Liver (tissue), 9 donors: ENCODE results near the gene USP40. TPM values are rescaled to one million over a fixed set of nuclear protein-coding genes. Genes with fewer than 3 reads are reported as not detected.

ENCODE experiments used
- DNase-seq: peaks from one replicate; pipeline ENCODE4 v3.0.0-alpha.2; 2017; ENCODE audit warnings: low spot score
- H3K27ac ChIP-seq, 2 donors: one replicate each; pipeline ENCODE4 v1.7.0; 2013; ENCODE audit warnings: inconsistent platforms in 2 of 2, low read length in 2 of 2, control low read depth in 1 of 2, low read depth in 1 of 2, mild to moderate bottlenecking in 1 of 2
- H3K27me3 ChIP-seq, 4 donors: one replicate each; pipeline versions ENCODE4 v1.6.1 to v1.7.0; 2013; ENCODE audit warnings: low read length in 3 of 4, inconsistent platforms in 1 of 4, mild to moderate bottlenecking in 1 of 4, moderate library complexity in 1 of 4; ENCODE audit not compliant: control insufficient read depth in 4 of 4, insufficient read depth in 4 of 4
- H3K36me3 ChIP-seq, 4 donors: one replicate each; pipeline versions ENCODE4 v1.6.1 to v1.7.0; 2013; ENCODE audit warnings: low read length in 3 of 4, mild to moderate bottlenecking in 3 of 4, low read depth in 1 of 4, moderate library complexity in 1 of 4; ENCODE audit not compliant: control insufficient read depth in 4 of 4, insufficient read depth in 3 of 4
- H3K4me1 ChIP-seq, 4 donors: one replicate each; pipeline versions ENCODE4 v1.6.1 to v1.7.0; 2013; ENCODE audit warnings: low read length in 3 of 4, mild to moderate bottlenecking in 3 of 4, moderate library complexity in 1 of 4; ENCODE audit not compliant: control insufficient read depth in 4 of 4, insufficient read depth in 4 of 4
- H3K4me3 ChIP-seq, 3 donors: one replicate each; pipeline versions ENCODE4 v1.6.1 to v1.7.0; 2013; ENCODE audit warnings: low read length in 3 of 3, control low read depth in 1 of 3, low read depth in 1 of 3, mild to moderate bottlenecking in 1 of 3
- H3K9ac ChIP-seq, 2 donors: one replicate each; pipeline ENCODE4 v1.7.0; 2013; ENCODE audit warnings: low read length in 2 of 2, mild to moderate bottlenecking in 2 of 2, moderate library complexity in 2 of 2, control low read depth in 1 of 2, low read depth in 1 of 2
- H3K9me3 ChIP-seq, 4 donors: one replicate each; pipeline versions ENCODE4 v1.6.1 to v1.7.0; 2013; ENCODE audit warnings: low read length in 3 of 4; ENCODE audit not compliant: control insufficient read depth in 4 of 4
- EGR1 ChIP-seq, 2 donors: IDR thresholded peaks; 2 replicates each; pipeline ENCODE4 v1.6.1; 2016 to 2018; ENCODE audit warnings: antibody characterized with exemption in 2 of 2, low read depth in 2 of 2
- FOXA1 ChIP-seq: IDR thresholded peaks from 2 replicates; pipeline ENCODE4 v1.6.1; 2016; ENCODE audit warnings: antibody characterized with exemption
- FOXA2 ChIP-seq: IDR thresholded peaks from 2 replicates; pipeline ENCODE4 v1.6.1; 2016; ENCODE audit warnings: antibody characterized with exemption
- GABPA ChIP-seq, 2 donors: IDR thresholded peaks in 1 of 2; conservative IDR thresholded peaks in 1 of 2; 2 replicates each; pipeline ENCODE4 v1.6.1; 2016; ENCODE audit warnings: antibody characterized with exemption in 2 of 2, mild to moderate bottlenecking in 1 of 2, moderate library complexity in 1 of 2
- HNF4A ChIP-seq, 2 donors: conservative IDR thresholded peaks; 2 replicates each; pipeline ENCODE4 v1.6.1; 2016; ENCODE audit warnings: antibody characterized with exemption in 2 of 2, mild to moderate bottlenecking in 2 of 2
- HNF4G ChIP-seq: IDR thresholded peaks from 2 replicates; pipeline ENCODE4 v1.6.1; 2016; ENCODE audit warnings: antibody characterized with exemption
- JUND ChIP-seq, 2 donors: IDR thresholded peaks; 2 replicates each; pipeline ENCODE4 v1.6.1; 2016; ENCODE audit warnings: antibody characterized with exemption in 2 of 2
- NR2F2 ChIP-seq: IDR thresholded peaks from 2 replicates; pipeline ENCODE4 v1.6.1; 2016; ENCODE audit warnings: antibody characterized with exemption
- RAD21 ChIP-seq, 2 donors: IDR thresholded peaks; 2 replicates each; pipeline ENCODE4 v1.6.1; 2016; ENCODE audit warnings: antibody characterized with exemption in 2 of 2, mild to moderate bottlenecking in 2 of 2
- RXRA ChIP-seq, 2 donors: IDR thresholded peaks; 2 replicates each; pipeline ENCODE4 v1.6.1; 2017 to 2018; ENCODE audit warnings: antibody characterized with exemption in 2 of 2, mild to moderate bottlenecking in 1 of 2
- SP1 ChIP-seq: IDR thresholded peaks from 2 replicates; pipeline ENCODE4 v1.6.1; 2018; ENCODE audit warnings: antibody characterized with exemption, mild to moderate bottlenecking
- TAF1 ChIP-seq: conservative IDR thresholded peaks from 2 replicates; pipeline ENCODE4 v1.6.1; 2016; ENCODE audit warnings: antibody characterized with exemption, mild to moderate bottlenecking
- YY1 ChIP-seq: IDR thresholded peaks from 2 replicates; pipeline ENCODE4 v1.6.1; 2016; ENCODE audit warnings: antibody characterized with exemption, mild to moderate bottlenecking
- WGBS: extraction: QIAGEN DNeasy Blood & Tissue Kit; methylation state at CpG from one replicate; pipeline ENCODE4 v1.1.7; 2013; 5-methylcytosine and 5-hydroxymethylcytosine counted together
- polyA plus RNA-seq, 2 donors: library from polyadenylated mRNA; stranded (reverse) in 1 of 2; unstranded in 1 of 2; fragments of 200-250 nt in 1 of 2; fragments of >200 nt in 1 of 2; fragmentation: Nextera tagmentation in 1 of 2; extraction: Ambion mirVana in 1 of 2; gene quantifications; one replicate each; pipeline versions ENCODE4 v1.2.1 to v1.2.3, GENCODE V29; 2013 to 2015
- total RNA-seq, 2 donors: library from RNA; depleted of rRNA; stranded (reverse); fragments of >200 nt; gene quantifications; one replicate each; pipeline ENCODE4 v1.2.3, GENCODE V29; 2014
- TF ChIP-seq, protein P1 (sequence below): IDR thresholded peaks from 2 replicates; pipeline ENCODE4 v1.6.1; 2016; ENCODE audit warnings: antibody characterized with exemption, mild to moderate bottlenecking
- TF ChIP-seq, protein P2 (sequence below): IDR thresholded peaks from 2 replicates; pipeline ENCODE4 v1.6.1; 2016; ENCODE audit warnings: antibody characterized with exemption
- TF ChIP-seq, protein P3 (sequence below): IDR thresholded peaks from 2 replicates; pipeline ENCODE4 v1.6.1; 2016; ENCODE audit warnings: antibody characterized with exemption
- TF ChIP-seq, protein P4 (sequence below): IDR thresholded peaks from 2 replicates; pipeline ENCODE4 v1.6.1; 2016; ENCODE audit warnings: antibody characterized with exemption
- TF ChIP-seq, protein P5 (sequence below): fragments of 150-350 bp; IDR thresholded peaks from 2 replicates; pipeline ENCODE4 v1.5.1; 2017; ENCODE audit warnings: improper control_type of control experiment, low read depth, low read length; ENCODE audit not compliant: missing input control
- donor health status: healthy.
- donor health status: healthy.
- donor health status: healthy.
- donor health status: healthy.
- donor health status: healthy.

Gene USP40
- total and polyA plus RNA-seq, 4 donors = 12.0 to 29.0 (median 17.1) TPM

DNA sequence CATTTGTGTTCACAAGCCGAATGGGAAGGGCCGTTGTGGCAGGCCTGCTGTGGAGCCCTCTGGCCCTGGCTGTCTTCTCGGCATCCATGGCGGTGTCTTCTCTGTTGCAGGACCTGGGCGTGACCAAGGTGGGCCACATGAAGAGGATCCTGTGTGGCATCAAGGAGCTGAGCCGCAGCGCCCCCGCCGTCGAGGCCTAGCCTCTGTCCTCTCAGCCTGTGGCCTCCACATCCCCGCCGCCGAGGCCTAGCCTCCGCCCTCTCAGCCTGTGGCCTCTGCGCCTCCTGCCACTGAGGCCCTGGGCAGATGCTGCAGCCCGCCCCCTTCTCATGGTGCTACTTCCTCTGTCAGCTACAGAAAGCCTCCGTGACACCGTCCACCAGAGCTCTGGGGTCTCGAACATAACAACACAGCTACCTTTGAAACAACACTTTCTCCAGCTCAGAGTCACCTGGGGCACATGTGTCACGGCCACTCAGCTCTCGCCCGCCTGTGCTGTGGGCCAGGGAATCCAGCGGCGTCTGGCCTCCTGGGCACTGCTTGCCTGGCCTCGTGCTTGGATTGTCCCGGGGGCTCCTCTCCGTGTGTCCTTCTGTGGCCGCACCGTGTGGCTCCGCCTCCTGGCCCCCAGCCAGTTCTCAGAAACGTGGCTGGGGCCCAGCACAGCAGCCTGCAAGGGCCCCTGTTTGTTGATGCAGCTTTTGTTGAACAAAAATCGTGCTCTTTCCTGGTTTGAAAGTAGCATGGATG, 97.1 kb downstream of the USP40 start:
- Histone ChIP-seq H3K9ac (no peak overlapping the region), H3K9me3 (no peaks in the 10 kb centered on the region), H3K27me3 (no peaks in the 10 kb centered on the region), H3K27ac (peak overlapping the region; percentile 25 to 48), H3K36me3 (peaks cover 4 to 61% (median 13%) of the 10 kb centered on the region in 4 donors), H3K4me3 (no peak overlapping the region), H3K4me1 (no peaks in the 10 kb centered on the region)
- WGBS = 84% methylated on average over 32 of the region's 32 CpGs
- DNase-seq = no peak
- TF ChIP-seq GABPA (IDR thresholded peaks at IDR 0.05 in 1 of 2, conservative IDR thresholded peaks at IDR 0.05 in 1 of 2) (no peak), RAD21 (IDR thresholded peaks at IDR 0.05) (no peak), HNF4A (conservative IDR thresholded peaks at IDR 0.05) (no peak), FOXA1 (no peak), TAF1 (no peak), NR2F2 (no peak), JUND (IDR thresholded peaks at IDR 0.05) (no peak), FOXA2 (no peak), SP1 (no peak), EGR1 (IDR thresholded peaks at IDR 0.05; ENCODE audit: low read depth in 2 of 2) (no peak), RXRA (IDR thresholded peaks at IDR 0.05) (no peak), YY1 (no peak), HNF4G (no peak)
- TF ChIP-seq, protein P1, sequence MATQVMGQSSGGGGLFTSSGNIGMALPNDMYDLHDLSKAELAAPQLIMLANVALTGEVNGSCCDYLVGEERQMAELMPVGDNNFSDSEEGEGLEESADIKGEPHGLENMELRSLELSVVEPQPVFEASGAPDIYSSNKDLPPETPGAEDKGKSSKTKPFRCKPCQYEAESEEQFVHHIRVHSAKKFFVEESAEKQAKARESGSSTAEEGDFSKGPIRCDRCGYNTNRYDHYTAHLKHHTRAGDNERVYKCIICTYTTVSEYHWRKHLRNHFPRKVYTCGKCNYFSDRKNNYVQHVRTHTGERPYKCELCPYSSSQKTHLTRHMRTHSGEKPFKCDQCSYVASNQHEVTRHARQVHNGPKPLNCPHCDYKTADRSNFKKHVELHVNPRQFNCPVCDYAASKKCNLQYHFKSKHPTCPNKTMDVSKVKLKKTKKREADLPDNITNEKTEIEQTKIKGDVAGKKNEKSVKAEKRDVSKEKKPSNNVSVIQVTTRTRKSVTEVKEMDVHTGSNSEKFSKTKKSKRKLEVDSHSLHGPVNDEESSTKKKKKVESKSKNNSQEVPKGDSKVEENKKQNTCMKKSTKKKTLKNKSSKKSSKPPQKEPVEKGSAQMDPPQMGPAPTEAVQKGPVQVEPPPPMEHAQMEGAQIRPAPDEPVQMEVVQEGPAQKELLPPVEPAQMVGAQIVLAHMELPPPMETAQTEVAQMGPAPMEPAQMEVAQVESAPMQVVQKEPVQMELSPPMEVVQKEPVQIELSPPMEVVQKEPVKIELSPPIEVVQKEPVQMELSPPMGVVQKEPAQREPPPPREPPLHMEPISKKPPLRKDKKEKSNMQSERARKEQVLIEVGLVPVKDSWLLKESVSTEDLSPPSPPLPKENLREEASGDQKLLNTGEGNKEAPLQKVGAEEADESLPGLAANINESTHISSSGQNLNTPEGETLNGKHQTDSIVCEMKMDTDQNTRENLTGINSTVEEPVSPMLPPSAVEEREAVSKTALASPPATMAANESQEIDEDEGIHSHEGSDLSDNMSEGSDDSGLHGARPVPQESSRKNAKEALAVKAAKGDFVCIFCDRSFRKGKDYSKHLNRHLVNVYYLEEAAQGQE = no peak
- TF ChIP-seq, protein P2, sequence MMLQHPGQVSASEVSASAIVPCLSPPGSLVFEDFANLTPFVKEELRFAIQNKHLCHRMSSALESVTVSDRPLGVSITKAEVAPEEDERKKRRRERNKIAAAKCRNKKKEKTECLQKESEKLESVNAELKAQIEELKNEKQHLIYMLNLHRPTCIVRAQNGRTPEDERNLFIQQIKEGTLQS = no peak
- TF ChIP-seq, protein P3, sequence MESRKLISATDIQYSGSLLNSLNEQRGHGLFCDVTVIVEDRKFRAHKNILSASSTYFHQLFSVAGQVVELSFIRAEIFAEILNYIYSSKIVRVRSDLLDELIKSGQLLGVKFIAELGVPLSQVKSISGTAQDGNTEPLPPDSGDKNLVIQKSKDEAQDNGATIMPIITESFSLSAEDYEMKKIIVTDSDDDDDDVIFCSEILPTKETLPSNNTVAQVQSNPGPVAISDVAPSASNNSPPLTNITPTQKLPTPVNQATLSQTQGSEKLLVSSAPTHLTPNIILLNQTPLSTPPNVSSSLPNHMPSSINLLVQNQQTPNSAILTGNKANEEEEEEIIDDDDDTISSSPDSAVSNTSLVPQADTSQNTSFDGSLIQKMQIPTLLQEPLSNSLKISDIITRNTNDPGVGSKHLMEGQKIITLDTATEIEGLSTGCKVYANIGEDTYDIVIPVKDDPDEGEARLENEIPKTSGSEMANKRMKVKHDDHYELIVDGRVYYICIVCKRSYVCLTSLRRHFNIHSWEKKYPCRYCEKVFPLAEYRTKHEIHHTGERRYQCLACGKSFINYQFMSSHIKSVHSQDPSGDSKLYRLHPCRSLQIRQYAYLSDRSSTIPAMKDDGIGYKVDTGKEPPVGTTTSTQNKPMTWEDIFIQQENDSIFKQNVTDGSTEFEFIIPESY = no peak
- TF ChIP-seq, protein P4, sequence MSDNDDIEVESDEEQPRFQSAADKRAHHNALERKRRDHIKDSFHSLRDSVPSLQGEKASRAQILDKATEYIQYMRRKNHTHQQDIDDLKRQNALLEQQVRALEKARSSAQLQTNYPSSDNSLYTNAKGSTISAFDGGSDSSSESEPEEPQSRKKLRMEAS = no peak
- TF ChIP-seq, protein P5, sequence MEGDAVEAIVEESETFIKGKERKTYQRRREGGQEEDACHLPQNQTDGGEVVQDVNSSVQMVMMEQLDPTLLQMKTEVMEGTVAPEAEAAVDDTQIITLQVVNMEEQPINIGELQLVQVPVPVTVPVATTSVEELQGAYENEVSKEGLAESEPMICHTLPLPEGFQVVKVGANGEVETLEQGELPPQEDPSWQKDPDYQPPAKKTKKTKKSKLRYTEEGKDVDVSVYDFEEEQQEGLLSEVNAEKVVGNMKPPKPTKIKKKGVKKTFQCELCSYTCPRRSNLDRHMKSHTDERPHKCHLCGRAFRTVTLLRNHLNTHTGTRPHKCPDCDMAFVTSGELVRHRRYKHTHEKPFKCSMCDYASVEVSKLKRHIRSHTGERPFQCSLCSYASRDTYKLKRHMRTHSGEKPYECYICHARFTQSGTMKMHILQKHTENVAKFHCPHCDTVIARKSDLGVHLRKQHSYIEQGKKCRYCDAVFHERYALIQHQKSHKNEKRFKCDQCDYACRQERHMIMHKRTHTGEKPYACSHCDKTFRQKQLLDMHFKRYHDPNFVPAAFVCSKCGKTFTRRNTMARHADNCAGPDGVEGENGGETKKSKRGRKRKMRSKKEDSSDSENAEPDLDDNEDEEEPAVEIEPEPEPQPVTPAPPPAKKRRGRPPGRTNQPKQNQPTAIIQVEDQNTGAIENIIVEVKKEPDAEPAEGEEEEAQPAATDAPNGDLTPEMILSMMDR = no peak
